Measurements from ENCODE around the gene NOS1AP. TPM values are rescaled to one million over a fixed set of nuclear protein-coding genes. Genes with fewer than 3 reads are reported as not detected.

NOS1AP gene
- total RNA-seq, 4 donors from 2014 or later, result 0.31 to 12.7 (median 1.7) TPM

DNA sequence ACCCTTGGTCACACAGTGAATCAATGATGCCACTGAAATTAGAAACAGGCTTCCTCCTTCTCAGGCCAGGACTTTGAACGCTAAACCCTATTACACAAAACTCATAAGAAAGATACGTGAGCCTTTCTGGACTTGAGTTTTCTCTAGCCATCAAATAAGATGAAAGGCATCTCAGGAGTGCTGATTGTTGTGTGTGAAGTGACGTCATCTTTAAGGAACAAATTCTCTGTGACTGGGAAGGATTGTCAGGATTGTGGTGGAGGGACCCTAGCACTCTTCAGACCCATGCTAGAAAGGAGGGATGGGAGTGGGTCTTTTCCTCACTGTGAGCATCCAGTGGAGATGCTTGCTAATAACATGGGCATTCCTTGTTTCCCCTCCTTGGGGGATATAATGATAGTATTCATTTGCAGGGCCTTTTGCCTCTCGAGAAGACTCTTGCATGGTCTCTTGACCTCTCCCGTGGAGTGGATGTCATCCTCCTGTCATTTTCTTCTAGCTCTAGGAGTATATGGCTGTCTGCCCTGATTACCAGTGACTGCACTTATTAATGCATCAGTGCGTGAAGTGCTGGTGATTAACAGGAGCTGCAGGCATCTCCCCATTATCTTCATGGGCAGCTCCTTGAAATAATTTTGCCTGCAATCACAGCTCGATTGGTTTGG lies 267.3 kb downstream of the NOS1AP start:
- 71 to 78% methylated on average over 7 of the region's 7 CpGs for WGBS, 2 donors

DNA sequence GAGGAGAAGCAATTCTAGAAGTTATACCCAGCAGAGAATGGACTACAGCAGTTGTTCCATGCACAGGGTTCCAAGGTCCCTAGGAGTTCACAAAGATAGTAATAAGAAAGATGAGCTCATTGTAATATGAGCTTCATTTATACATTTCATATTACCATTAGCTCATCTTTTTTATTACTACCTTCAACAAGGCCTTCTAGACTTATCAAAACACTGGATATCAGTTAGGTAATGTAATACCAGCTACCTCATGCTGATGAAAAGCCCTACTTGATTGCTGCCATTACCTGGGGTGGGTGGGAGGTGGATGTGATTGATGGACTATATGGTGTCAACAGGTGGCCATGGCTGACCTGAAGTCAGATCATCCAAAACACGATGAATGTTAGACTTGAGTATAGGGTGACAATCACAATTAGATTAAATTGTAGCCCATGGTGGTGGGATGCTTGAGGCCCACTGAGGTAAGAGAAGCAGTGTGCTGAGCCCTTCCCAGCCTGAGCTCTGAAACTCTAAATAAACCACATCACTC lies 273.0 kb downstream of the NOS1AP start:
- no peak for DNase-seq
- H3K36me3 ChIP-seq, result no peaks in the 10 kb centered on the region

More for the DNA sequence above, 267.3 kb downstream of the NOS1AP start:
- no peaks in the 10 kb centered on the region for H3K4me1 ChIP-seq
- no peaks in the 10 kb centered on the region for H3K36me3 ChIP-seq
- no peaks in the 10 kb centered on the region for H3K9me3 ChIP-seq
- H3K27ac ChIP-seq, result no peak overlapping the region
- no peak overlapping the region for H3K4me3 ChIP-seq
- TF ChIP-seq POLR2A (IDR thresholded peaks at IDR 0.05), result no peak
- TF ChIP-seq, protein P1, sequence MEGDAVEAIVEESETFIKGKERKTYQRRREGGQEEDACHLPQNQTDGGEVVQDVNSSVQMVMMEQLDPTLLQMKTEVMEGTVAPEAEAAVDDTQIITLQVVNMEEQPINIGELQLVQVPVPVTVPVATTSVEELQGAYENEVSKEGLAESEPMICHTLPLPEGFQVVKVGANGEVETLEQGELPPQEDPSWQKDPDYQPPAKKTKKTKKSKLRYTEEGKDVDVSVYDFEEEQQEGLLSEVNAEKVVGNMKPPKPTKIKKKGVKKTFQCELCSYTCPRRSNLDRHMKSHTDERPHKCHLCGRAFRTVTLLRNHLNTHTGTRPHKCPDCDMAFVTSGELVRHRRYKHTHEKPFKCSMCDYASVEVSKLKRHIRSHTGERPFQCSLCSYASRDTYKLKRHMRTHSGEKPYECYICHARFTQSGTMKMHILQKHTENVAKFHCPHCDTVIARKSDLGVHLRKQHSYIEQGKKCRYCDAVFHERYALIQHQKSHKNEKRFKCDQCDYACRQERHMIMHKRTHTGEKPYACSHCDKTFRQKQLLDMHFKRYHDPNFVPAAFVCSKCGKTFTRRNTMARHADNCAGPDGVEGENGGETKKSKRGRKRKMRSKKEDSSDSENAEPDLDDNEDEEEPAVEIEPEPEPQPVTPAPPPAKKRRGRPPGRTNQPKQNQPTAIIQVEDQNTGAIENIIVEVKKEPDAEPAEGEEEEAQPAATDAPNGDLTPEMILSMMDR (IDR thresholded peaks at IDR 0.05), result no peak
- H3K27me3 ChIP-seq, result no peaks in the 10 kb centered on the region
- DNase-seq, result no peak
- intact Hi-C loops (cut with DNase I), result no loop called here

DNA sequence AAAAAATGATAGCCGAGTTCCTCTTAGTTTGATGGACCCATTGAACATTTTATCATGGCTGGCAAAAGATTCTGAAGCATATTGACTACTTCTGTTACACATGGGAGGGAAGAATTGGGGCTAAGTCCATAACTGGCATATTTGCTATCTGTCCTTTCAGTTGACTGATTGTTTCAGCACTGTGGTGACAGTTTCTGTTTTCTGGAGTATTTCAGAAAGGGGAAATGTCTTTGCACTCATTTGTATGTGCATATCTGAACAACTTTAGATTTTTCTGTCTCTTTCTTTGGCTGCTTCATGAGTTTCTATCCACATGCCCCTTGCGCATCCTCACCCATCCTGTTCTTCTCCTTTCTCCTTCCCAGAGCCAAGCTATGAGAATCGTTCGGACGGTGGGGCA lies 274.0 kb downstream of the NOS1AP start:
- no peak for DNase-seq
- WGBS, 2 donors, result 79 to 86% methylated on average over 2 to 5 of the region's 5 CpGs
- Histone ChIP-seq H3K27me3 (no peaks in the 10 kb centered on the region), H3K27ac (no peak overlapping the region), H3K4me1 (no peaks in the 10 kb centered on the region), H3K36me3 (no peaks in the 10 kb centered on the region), H3K4me3 (no peak overlapping the region), H3K9me3 (no peaks in the 10 kb centered on the region)
- intact Hi-C loops (cut with DNase I), result no loop called here
- TF ChIP-seq, protein P1 (IDR thresholded peaks at IDR 0.05), result no peak
- TF ChIP-seq POLR2A (IDR thresholded peaks at IDR 0.05), result no peak

More for the DNA sequence above, 273.0 kb downstream of the NOS1AP start:
- Histone ChIP-seq H3K4me3 (no peak overlapping the region), H3K4me1 (no peaks in the 10 kb centered on the region), H3K27me3 (no peaks in the 10 kb centered on the region), H3K9me3 (no peaks in the 10 kb centered on the region), H3K27ac (no peak overlapping the region)
- intact Hi-C loops (cut with DNase I), result no loop called here
- TF ChIP-seq POLR2A (IDR thresholded peaks at IDR 0.05), result no peak
- TF ChIP-seq, protein P1 (IDR thresholded peaks at IDR 0.05), result no peak
- WGBS, 2 donors, result 88 to 100% methylated on average over 1 of the region's 1 CpG

DNA sequence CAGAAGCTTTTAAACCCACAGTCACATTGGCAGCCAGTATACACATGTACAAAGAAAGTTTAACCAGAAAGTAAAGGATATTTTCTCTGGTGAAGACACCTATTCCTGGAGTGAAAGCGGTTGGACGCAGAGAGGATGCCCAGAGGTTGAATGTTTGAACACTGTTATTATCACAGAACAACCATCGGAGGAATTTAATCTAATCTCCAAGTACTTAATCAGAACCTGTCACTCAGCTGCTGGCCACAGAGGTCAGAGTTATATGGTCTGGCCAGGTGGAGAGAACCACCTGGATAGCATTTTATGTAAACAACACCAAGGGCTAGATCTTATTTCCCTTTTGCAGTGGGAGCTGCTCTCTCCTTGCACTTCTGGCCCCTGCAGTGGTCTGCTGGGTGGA lies 277.8 kb downstream of the NOS1AP start:
- intact Hi-C loops (cut with DNase I), result no loop called here
- no peaks in the 10 kb centered on the region for H3K9me3 ChIP-seq
- H3K4me1 ChIP-seq, result peaks cover 0 to 11% (median 4%) of the 10 kb centered on the region in 3 donors
- WGBS, 2 donors, result 65 to 67% methylated on average over 3 of the region's 3 CpGs
- H3K4me3 ChIP-seq, result no peak overlapping the region
- H3K36me3 ChIP-seq, result no peaks in the 10 kb centered on the region
- H3K27ac ChIP-seq, result no peak overlapping the region
- DNase-seq, result no peak
- no peak for TF ChIP-seq POLR2A (IDR thresholded peaks at IDR 0.05)
- H3K27me3 ChIP-seq, result no peaks in the 10 kb centered on the region

DNA sequence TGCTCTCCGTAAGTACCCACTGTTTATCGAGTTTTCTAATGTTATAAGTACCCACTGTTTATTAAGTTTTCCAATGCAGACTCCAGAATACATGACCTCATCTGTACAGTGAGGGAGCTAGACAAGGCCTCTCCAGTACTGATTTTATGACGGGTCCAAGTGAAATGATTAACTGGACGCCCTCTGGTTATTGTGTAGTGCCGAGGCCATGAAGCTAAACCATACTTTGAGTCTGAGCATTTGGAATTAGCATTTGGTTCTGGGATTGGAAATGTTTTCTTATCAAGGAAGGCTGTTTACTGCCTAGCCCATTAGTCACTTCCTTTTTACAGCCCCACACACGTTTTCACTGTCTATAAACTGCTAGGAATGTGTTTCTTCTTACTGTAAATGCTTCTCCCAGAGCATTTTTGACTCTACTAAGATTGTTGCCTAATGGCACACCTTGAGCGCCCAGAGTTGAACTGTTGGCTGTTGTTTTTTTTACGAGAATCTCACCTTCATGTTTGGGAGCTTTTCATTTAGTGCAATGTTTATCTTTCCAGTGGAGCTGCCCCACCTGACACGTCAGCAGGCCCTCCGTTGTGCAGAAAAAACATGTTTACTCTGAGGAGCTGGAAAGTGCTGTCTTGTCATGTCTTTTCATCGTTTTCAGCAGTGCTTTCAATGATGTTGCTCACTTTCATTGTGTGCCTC lies 280.3 kb downstream of the NOS1AP start:
- TF ChIP-seq, protein P1 (IDR thresholded peaks at IDR 0.05), result no peak
- no peak for TF ChIP-seq POLR2A (IDR thresholded peaks at IDR 0.05)
- intact Hi-C loops (cut with DNase I), result no loop called here
- H3K36me3 ChIP-seq, result no peaks in the 10 kb centered on the region
- whole genome bisulfite sequencing, 2 donors, result 43 to 48% methylated on average over 11 of the region's 11 CpGs
- H3K4me1 ChIP-seq, result peaks cover 0 to 11% (median 4%) of the 10 kb centered on the region in 3 donors
- H3K9me3 ChIP-seq, result no peaks in the 10 kb centered on the region
- H3K27me3 ChIP-seq, result no peaks in the 10 kb centered on the region
- no peak overlapping the region for H3K4me3 ChIP-seq
- H3K27ac ChIP-seq, result peak overlapping the region in 2 of 4 donors; percentile 5 to 22
- DNase-seq, result no peak
